GM12891 (cell line): ENCODE results near the gene HS6ST3.

Source experiments
- POLR2A ChIP-seq: IDR thresholded peaks from 2 replicates; pipeline ENCODE4 v1.6.1; 2011; ENCODE audit warnings: low read depth, low read length, control low read depth
- POU2F2 ChIP-seq: IDR thresholded peaks from 2 replicates; pipeline ENCODE4 v1.6.1; 2011; ENCODE audit warnings: low read depth, mild to moderate bottlenecking, control low read depth, low read length, moderate library complexity

GRCh38 chr13:96771486-96772367, 681.8 kb downstream of the HS6ST3 start:
- TF ChIP-seq POU2F2 (peak; percentile 58; the same call in 1 of the 2 replicates), POLR2A (no peak)
